Liver (tissue), 9 donors: ENCODE data around the gene PLS3. TPM values are rescaled to one million over a fixed set of nuclear protein-coding genes. Genes with fewer than 3 reads are reported as not detected.

Experiments
- DNase-seq: peaks from one replicate; pipeline ENCODE4 v3.0.0-alpha.2; 2017; ENCODE audit warnings: low spot score
- H3K27ac ChIP-seq, 2 donors: one replicate each; pipeline ENCODE4 v1.7.0; 2013; ENCODE audit warnings: inconsistent platforms in 2 of 2, low read length in 2 of 2, control low read depth in 1 of 2, low read depth in 1 of 2, mild to moderate bottlenecking in 1 of 2
- H3K27me3 ChIP-seq, 4 donors: one replicate each; pipeline versions ENCODE4 v1.6.1 to v1.7.0; 2013; ENCODE audit warnings: low read length in 3 of 4, inconsistent platforms in 1 of 4, mild to moderate bottlenecking in 1 of 4, moderate library complexity in 1 of 4; ENCODE audit not compliant: control insufficient read depth in 4 of 4, insufficient read depth in 4 of 4
- H3K36me3 ChIP-seq, 4 donors: one replicate each; pipeline versions ENCODE4 v1.6.1 to v1.7.0; 2013; ENCODE audit warnings: low read length in 3 of 4, mild to moderate bottlenecking in 3 of 4, low read depth in 1 of 4, moderate library complexity in 1 of 4; ENCODE audit not compliant: control insufficient read depth in 4 of 4, insufficient read depth in 3 of 4
- H3K4me1 ChIP-seq, 4 donors: one replicate each; pipeline versions ENCODE4 v1.6.1 to v1.7.0; 2013; ENCODE audit warnings: low read length in 3 of 4, mild to moderate bottlenecking in 3 of 4, moderate library complexity in 1 of 4; ENCODE audit not compliant: control insufficient read depth in 4 of 4, insufficient read depth in 4 of 4
- H3K4me3 ChIP-seq, 3 donors: one replicate each; pipeline versions ENCODE4 v1.6.1 to v1.7.0; 2013; ENCODE audit warnings: low read length in 3 of 3, control low read depth in 1 of 3, low read depth in 1 of 3, mild to moderate bottlenecking in 1 of 3
- H3K9ac ChIP-seq, 2 donors: one replicate each; pipeline ENCODE4 v1.7.0; 2013; ENCODE audit warnings: low read length in 2 of 2, mild to moderate bottlenecking in 2 of 2, moderate library complexity in 2 of 2, control low read depth in 1 of 2, low read depth in 1 of 2
- H3K9me3 ChIP-seq, 4 donors: one replicate each; pipeline versions ENCODE4 v1.6.1 to v1.7.0; 2013; ENCODE audit warnings: low read length in 3 of 4; ENCODE audit not compliant: control insufficient read depth in 4 of 4
- FOXA1 ChIP-seq: IDR thresholded peaks from 2 replicates; pipeline ENCODE4 v1.6.1; 2016; ENCODE audit warnings: antibody characterized with exemption
- FOXA2 ChIP-seq: IDR thresholded peaks from 2 replicates; pipeline ENCODE4 v1.6.1; 2016; ENCODE audit warnings: antibody characterized with exemption
- GABPA ChIP-seq, 2 donors: IDR thresholded peaks in 1 of 2; conservative IDR thresholded peaks in 1 of 2; 2 replicates each; pipeline ENCODE4 v1.6.1; 2016; ENCODE audit warnings: antibody characterized with exemption in 2 of 2, mild to moderate bottlenecking in 1 of 2, moderate library complexity in 1 of 2
- HNF4A ChIP-seq, 2 donors: conservative IDR thresholded peaks; 2 replicates each; pipeline ENCODE4 v1.6.1; 2016; ENCODE audit warnings: antibody characterized with exemption in 2 of 2, mild to moderate bottlenecking in 2 of 2
- HNF4G ChIP-seq: IDR thresholded peaks from 2 replicates; pipeline ENCODE4 v1.6.1; 2016; ENCODE audit warnings: antibody characterized with exemption
- JUND ChIP-seq, 2 donors: IDR thresholded peaks; 2 replicates each; pipeline ENCODE4 v1.6.1; 2016; ENCODE audit warnings: antibody characterized with exemption in 2 of 2
- RAD21 ChIP-seq, 2 donors: IDR thresholded peaks; 2 replicates each; pipeline ENCODE4 v1.6.1; 2016; ENCODE audit warnings: antibody characterized with exemption in 2 of 2, mild to moderate bottlenecking in 2 of 2
- TAF1 ChIP-seq: conservative IDR thresholded peaks from 2 replicates; pipeline ENCODE4 v1.6.1; 2016; ENCODE audit warnings: antibody characterized with exemption, mild to moderate bottlenecking
- WGBS: extraction: QIAGEN DNeasy Blood & Tissue Kit; methylation state at CpG from one replicate; pipeline ENCODE4 v1.1.7; 2013; 5-methylcytosine and 5-hydroxymethylcytosine counted together
- polyA plus RNA-seq, 2 donors: library from polyadenylated mRNA; stranded (reverse) in 1 of 2; unstranded in 1 of 2; fragments of 200-250 nt in 1 of 2; fragments of >200 nt in 1 of 2; fragmentation: Nextera tagmentation in 1 of 2; extraction: Ambion mirVana in 1 of 2; gene quantifications; one replicate each; pipeline versions ENCODE4 v1.2.1 to v1.2.3, GENCODE V29; 2013 to 2015
- total RNA-seq, 2 donors: library from RNA; depleted of rRNA; stranded (reverse); fragments of >200 nt; gene quantifications; one replicate each; pipeline ENCODE4 v1.2.3, GENCODE V29; 2014
- TF ChIP-seq, protein P1 (sequence below): IDR thresholded peaks from 2 replicates; pipeline ENCODE4 v1.6.1; 2016; ENCODE audit warnings: antibody characterized with exemption, mild to moderate bottlenecking
- TF ChIP-seq, protein P2 (sequence below): IDR thresholded peaks from 2 replicates; pipeline ENCODE4 v1.6.1; 2016; ENCODE audit warnings: antibody characterized with exemption
- TF ChIP-seq, protein P3 (sequence below): IDR thresholded peaks from 2 replicates; pipeline ENCODE4 v1.6.1; 2016; ENCODE audit warnings: antibody characterized with exemption
- donor health status: healthy.
- donor health status: healthy.
- donor health status: healthy.
- donor health status: healthy.
- donor health status: healthy.

PLS3 gene
- total and polyA plus RNA-seq, 4 donors: 56.3 to 119 (median 71.6) TPM

DNA sequence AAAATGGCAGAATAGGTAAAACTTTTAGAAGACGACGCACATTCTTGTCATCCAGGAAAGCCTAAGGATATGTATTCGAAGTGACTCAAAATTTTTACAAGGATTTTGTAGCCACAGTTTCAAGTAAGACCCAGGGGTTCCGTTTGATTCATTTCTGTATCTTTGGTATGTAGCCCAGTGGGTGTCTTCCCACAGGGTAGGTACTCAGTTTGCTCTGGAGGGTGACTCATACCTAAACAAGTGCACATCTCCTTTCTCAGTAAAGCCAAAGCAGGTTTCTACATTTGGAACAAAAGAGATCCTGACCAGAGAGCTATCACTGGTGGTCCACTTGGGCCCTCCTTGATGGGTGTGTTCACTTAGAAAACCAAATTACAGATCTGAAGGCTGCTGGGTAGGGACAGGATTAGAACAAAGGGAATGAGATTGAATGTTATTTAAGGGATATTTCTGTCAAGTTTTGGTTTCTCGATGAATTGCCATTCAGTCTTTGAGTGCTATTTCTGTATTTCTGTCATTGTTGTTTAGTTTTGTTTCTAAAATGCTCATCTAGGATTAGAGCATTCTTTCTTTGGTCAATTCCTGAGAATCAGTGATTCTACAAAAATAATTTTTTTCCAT lies 56.1 kb downstream of the PLS3 start:
- Histone ChIP-seq H3K4me1 (peaks cover 0 to 4% (median 0%) of the 10 kb centered on the region in 4 donors), H3K27ac (no peak overlapping the region), H3K4me3 (no peak overlapping the region), H3K27me3 (no peaks in the 10 kb centered on the region), H3K9ac (no peak overlapping the region), H3K9me3 (no peaks in the 10 kb centered on the region), H3K36me3 (peaks cover 0 to 3% (median under 1%) of the 10 kb centered on the region in 4 donors)
- TF ChIP-seq GABPA (IDR thresholded peaks at IDR 0.05 in 1 of 2, conservative IDR thresholded peaks at IDR 0.05 in 1 of 2): no peak
- TF ChIP-seq, protein P1, sequence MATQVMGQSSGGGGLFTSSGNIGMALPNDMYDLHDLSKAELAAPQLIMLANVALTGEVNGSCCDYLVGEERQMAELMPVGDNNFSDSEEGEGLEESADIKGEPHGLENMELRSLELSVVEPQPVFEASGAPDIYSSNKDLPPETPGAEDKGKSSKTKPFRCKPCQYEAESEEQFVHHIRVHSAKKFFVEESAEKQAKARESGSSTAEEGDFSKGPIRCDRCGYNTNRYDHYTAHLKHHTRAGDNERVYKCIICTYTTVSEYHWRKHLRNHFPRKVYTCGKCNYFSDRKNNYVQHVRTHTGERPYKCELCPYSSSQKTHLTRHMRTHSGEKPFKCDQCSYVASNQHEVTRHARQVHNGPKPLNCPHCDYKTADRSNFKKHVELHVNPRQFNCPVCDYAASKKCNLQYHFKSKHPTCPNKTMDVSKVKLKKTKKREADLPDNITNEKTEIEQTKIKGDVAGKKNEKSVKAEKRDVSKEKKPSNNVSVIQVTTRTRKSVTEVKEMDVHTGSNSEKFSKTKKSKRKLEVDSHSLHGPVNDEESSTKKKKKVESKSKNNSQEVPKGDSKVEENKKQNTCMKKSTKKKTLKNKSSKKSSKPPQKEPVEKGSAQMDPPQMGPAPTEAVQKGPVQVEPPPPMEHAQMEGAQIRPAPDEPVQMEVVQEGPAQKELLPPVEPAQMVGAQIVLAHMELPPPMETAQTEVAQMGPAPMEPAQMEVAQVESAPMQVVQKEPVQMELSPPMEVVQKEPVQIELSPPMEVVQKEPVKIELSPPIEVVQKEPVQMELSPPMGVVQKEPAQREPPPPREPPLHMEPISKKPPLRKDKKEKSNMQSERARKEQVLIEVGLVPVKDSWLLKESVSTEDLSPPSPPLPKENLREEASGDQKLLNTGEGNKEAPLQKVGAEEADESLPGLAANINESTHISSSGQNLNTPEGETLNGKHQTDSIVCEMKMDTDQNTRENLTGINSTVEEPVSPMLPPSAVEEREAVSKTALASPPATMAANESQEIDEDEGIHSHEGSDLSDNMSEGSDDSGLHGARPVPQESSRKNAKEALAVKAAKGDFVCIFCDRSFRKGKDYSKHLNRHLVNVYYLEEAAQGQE: no peak
- TF ChIP-seq, protein P2, sequence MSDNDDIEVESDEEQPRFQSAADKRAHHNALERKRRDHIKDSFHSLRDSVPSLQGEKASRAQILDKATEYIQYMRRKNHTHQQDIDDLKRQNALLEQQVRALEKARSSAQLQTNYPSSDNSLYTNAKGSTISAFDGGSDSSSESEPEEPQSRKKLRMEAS: no peak
- no peak for TF ChIP-seq TAF1
- TF ChIP-seq RAD21 (IDR thresholded peaks at IDR 0.05): no peak
- no peak for TF ChIP-seq FOXA1
- TF ChIP-seq JUND (IDR thresholded peaks at IDR 0.05): no peak
- no peak for TF ChIP-seq FOXA2
- no peak for DNase-seq
- 91% methylated on average over 5 of the region's 5 CpGs for WGBS

DNA sequence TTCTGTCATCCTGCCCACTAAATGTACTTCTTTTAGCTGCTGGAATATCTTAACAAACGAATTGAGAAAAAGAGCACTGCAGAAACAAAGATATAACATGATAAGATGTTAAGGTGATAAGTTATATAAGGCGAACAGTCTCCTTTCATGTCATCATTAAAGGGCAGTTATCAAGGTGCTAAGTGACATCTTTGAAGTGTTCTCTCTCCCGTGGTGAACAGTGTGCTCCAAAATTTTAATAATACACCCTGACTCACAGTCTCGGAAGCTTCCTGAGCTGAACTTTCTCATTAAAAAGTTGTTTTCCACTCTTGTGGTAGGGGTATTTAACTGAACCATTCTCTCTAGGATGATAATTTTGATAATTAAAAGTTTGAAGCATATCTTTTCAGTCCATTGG lies 61.6 kb downstream of the PLS3 start:
- Histone ChIP-seq H3K4me3 (no peak overlapping the region), H3K9me3 (no peaks in the 10 kb centered on the region), H3K27ac (no peak overlapping the region), H3K4me1 (no peaks in the 10 kb centered on the region), H3K36me3 (peaks cover 0 to 5% (median 4%) of the 10 kb centered on the region in 4 donors), H3K27me3 (no peaks in the 10 kb centered on the region), H3K9ac (no peak overlapping the region)
- no peak for TF ChIP-seq FOXA1
- TF ChIP-seq, protein P3, sequence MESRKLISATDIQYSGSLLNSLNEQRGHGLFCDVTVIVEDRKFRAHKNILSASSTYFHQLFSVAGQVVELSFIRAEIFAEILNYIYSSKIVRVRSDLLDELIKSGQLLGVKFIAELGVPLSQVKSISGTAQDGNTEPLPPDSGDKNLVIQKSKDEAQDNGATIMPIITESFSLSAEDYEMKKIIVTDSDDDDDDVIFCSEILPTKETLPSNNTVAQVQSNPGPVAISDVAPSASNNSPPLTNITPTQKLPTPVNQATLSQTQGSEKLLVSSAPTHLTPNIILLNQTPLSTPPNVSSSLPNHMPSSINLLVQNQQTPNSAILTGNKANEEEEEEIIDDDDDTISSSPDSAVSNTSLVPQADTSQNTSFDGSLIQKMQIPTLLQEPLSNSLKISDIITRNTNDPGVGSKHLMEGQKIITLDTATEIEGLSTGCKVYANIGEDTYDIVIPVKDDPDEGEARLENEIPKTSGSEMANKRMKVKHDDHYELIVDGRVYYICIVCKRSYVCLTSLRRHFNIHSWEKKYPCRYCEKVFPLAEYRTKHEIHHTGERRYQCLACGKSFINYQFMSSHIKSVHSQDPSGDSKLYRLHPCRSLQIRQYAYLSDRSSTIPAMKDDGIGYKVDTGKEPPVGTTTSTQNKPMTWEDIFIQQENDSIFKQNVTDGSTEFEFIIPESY: no peak
- 84% methylated on average over 4 of the region's 4 CpGs for WGBS
- DNase-seq: no peak

DNA sequence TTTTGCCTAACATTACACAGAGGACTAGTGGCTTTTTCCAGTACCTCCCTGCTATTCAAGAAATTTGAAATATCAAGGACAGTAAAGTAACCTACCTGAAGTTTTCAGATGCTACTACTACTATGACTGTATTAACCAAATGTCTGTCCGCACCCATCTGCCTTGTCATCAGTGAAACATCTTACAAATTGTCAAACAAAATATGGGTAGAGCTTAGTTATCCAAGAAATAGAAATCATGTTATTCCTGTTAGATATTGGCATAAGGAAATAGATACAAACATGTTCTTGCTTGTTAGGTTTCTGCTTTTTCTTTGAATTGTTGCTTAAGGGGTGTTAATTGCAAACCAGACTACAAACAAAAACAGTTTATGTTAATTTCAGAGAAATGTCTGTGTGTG lies 63.9 kb downstream of the PLS3 start:
- TF ChIP-seq HNF4A (conservative IDR thresholded peaks at IDR 0.05) (no peak), HNF4G (no peak)
- TF ChIP-seq, protein P2: no peak
- TF ChIP-seq, protein P3: no peak
- Histone ChIP-seq H3K36me3 (peaks cover 0 to 5% (median 4%) of the 10 kb centered on the region in 4 donors), H3K27me3 (no peaks in the 10 kb centered on the region), H3K9me3 (no peaks in the 10 kb centered on the region), H3K27ac (no peak overlapping the region), H3K4me1 (no peaks in the 10 kb centered on the region), H3K4me3 (no peak overlapping the region), H3K9ac (no peak overlapping the region)
- DNase-seq: no peak
- WGBS: 92% methylated on average over 1 of the region's 1 CpG
